Calu3 (cell line): ENCODE measurements around the gene USP13. TPM values are rescaled to one million over a fixed set of nuclear protein-coding genes. Genes with fewer than 3 reads are reported as not detected.

Experiments
- BruUV-seq: library from RNA; stranded (reverse); fragments of 400-500 nt; replicated peaks from 2 replicates; lab custom pipeline; 2021; lab: Mats Ljungman, UMichigan
- CTCF ChIA-PET: fragments of 300-600 bp; sonication (Branson Sonifier 250); formaldehyde crosslinking; loops from one replicate; lab custom pipeline; 2022; ENCODE audit warnings: antibody characterized with exemption; lab: Charles Lee
- DNase-seq: peaks from one replicate; pipeline ENCODE4 v3.0.0; 2022
- H3K27ac Mint-ChIP-seq: one replicate; pipeline ENCODE4 v1.8.0; 2022; ENCODE audit warnings: mixed read lengths; ENCODE audit not compliant: unreplicated experiment
- H3K27me3 Mint-ChIP-seq: one replicate; pipeline ENCODE4 v1.8.0; 2022; ENCODE audit warnings: mixed read lengths; ENCODE audit not compliant: unreplicated experiment
- H3K36me3 Mint-ChIP-seq: one replicate; pipeline ENCODE4 v1.8.0; 2022; ENCODE audit warnings: mild to moderate bottlenecking, moderate library complexity, mixed read lengths; ENCODE audit not compliant: insufficient read depth, unreplicated experiment
- H3K4me1 Mint-ChIP-seq: one replicate; pipeline ENCODE4 v1.8.0; 2022; ENCODE audit warnings: mild to moderate bottlenecking, low read depth, mixed read lengths; ENCODE audit not compliant: unreplicated experiment
- H3K4me3 Mint-ChIP-seq: one replicate; pipeline ENCODE4 v1.8.0; 2022; ENCODE audit warnings: mild to moderate bottlenecking, low read depth, moderate library complexity, mixed read lengths; ENCODE audit not compliant: unreplicated experiment
- H3K9me3 Mint-ChIP-seq: one replicate; pipeline ENCODE4 v1.8.0; 2022; ENCODE audit warnings: low read depth, mixed read lengths; ENCODE audit not compliant: unreplicated experiment
- intact Hi-C: fragments of 100-400 bp; cut with micrococcal nuclease; formaldehyde crosslinking; loops from one replicate; pipeline ENCODE4 v1.10.0; 2022; ENCODE audit not compliant: unreplicated experiment
- total RNA-seq: library from RNA; stranded (reverse); gene quantifications from 2 replicates; pipeline ENCODE4 v1.2.3, GENCODE V29; 2022
- TF ChIP-seq, protein P1 (sequence below): fragments of 200-600 bp; IDR thresholded peaks from one replicate; pipeline ENCODE4 v1.8.0; 2022; ENCODE audit warnings: antibody characterized with exemption; ENCODE audit not compliant: unreplicated experiment

USP13 gene
- total RNA-seq, 1 experiment from 2014 or later, result 29.8 TPM

DNA sequence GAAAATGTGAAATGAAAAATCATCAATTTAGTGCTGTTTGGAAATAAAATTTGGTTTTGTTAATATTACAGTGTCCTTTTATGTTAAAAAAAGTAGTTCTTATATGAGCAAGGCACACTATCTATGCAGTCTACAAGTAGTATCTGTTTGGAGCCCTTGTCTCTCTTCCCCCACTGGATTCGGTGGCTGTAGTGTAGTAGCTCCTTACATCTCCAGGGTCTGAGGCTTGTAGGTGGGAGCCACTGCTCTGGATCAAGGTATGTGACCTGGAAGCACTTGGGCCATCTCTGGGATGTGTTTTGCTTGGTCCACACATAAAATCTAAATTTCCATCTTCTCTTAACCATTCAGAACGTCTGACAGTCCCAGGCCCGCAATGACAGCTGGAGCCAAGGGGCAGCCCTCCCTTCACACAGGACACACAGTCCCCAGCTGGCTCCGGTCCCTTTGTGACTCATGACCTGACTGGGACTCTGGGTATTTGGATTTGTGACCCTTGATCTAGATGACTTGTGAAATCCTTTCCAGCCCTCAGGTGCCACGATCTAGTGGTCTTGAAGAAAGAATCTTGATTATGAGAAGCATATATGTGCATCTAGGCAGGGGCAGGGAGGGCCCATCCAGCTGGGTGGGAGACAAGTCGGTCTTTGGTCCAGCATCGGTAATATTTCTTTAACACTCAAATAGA, 80.0 kb downstream of the USP13 start:
- no peak for DNase-seq
- H3K4me3 Mint-ChIP-seq, result no peak overlapping the region
- H3K36me3 Mint-ChIP-seq, result no peaks in the 10 kb centered on the region
- no peaks in the 10 kb centered on the region for H3K9me3 Mint-ChIP-seq
- peaks cover 35% of the 10 kb centered on the region for H3K4me1 Mint-ChIP-seq
- TF ChIP-seq, protein P1, sequence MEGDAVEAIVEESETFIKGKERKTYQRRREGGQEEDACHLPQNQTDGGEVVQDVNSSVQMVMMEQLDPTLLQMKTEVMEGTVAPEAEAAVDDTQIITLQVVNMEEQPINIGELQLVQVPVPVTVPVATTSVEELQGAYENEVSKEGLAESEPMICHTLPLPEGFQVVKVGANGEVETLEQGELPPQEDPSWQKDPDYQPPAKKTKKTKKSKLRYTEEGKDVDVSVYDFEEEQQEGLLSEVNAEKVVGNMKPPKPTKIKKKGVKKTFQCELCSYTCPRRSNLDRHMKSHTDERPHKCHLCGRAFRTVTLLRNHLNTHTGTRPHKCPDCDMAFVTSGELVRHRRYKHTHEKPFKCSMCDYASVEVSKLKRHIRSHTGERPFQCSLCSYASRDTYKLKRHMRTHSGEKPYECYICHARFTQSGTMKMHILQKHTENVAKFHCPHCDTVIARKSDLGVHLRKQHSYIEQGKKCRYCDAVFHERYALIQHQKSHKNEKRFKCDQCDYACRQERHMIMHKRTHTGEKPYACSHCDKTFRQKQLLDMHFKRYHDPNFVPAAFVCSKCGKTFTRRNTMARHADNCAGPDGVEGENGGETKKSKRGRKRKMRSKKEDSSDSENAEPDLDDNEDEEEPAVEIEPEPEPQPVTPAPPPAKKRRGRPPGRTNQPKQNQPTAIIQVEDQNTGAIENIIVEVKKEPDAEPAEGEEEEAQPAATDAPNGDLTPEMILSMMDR, result no peak
- BruUV-seq, result no TSS peak
- CTCF ChIA-PET, result interaction anchor here (1.0 kb wide), 1 partner anchor 60 kb away, joined by 3 read pairs; no protein-coding TSS in a partner anchor
- no peaks in the 10 kb centered on the region for H3K27me3 Mint-ChIP-seq
- no peak overlapping the region for H3K27ac Mint-ChIP-seq
- intact Hi-C loops, result no loop called here

DNA sequence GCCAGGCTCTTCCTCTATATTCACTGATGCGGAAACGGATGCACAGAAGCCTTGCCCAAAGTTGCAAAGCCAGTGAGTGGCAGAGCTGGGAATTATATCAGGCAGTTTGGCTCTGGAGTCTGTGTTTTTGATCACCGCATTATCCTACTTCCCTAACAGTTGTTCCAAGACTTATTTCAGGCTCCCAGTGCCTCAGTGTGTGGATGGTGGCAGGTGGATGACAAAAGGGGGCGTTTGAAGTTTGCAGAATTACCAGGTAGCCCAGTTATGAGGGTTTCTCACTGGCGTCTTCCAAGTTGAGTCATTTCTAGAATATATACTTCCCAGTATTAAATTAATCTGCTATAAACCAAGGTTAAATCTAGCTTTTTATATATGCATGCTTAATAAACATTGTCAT, 81.0 kb downstream of the USP13 start:
- H3K9me3 Mint-ChIP-seq, result no peaks in the 10 kb centered on the region
- no peaks in the 10 kb centered on the region for H3K27me3 Mint-ChIP-seq
- no peaks in the 10 kb centered on the region for H3K36me3 Mint-ChIP-seq
- peaks cover 35% of the 10 kb centered on the region for H3K4me1 Mint-ChIP-seq
- H3K27ac Mint-ChIP-seq, result no peak overlapping the region
- no peak for DNase-seq
- CTCF ChIA-PET, result no interaction called here
- intact Hi-C loops, result no loop called here
- BruUV-seq, result no TSS peak
- TF ChIP-seq, protein P1, result no peak
- H3K4me3 Mint-ChIP-seq, result no peak overlapping the region

DNA sequence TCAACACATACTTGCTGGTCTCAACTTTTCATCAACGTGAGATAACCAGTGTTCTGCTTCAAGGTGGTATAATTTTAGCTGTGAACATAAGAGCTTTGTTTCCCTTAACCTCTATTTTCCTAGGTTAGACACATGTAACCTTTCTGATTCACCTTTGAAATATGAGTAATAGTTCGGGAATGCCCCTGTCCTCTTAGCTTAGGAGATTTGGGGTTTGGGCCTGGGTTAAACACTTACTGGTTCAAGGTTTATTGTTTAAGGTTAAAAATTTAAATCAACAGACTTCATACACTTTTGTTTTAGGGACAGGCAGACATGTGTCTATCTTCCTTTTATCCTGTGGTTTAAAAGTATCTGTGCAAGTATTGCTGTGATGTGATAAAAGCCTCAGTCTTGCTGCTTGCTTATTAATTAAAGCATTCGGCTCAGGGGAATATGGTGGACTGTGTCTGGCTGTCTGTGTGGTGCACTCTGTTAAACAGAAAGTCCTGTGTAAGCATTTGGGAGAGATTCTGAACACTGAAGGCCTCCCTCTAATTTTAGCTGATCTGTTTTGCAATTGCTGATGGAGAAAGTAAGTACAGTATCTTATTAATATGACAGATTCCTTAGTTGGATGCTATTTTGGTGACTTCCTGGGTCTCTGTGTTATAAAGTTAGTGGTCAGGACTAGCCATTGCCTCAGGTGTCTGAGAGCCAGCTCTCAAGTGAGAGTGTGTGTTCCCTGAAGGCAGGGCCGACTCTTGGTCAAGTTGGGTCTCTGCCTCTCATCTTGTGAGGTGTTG, 81.8 kb downstream of the USP13 start:
- CTCF ChIA-PET, result no interaction called here
- no peaks in the 10 kb centered on the region for H3K27me3 Mint-ChIP-seq

DNA sequence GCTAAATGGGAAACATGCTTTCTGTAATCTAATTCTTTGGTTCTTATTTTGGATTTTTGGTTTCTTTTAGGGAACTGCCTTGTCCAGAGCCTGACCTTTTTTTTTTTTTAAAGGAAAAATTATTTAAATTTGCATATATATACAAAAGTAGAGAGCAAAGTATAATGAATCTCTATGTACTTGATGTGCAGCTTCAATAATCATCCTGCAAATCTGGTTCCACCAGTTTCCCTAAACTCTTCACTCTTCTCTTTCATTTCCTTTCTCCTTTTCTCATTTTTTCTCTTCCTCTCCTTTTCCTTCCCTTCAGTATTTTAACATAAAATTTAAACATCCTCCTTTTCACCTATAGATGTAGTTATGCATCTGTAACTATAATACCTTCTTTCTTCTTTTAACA, 82.5 kb downstream of the USP13 start:
- intact Hi-C loops, result no loop called here
- TF ChIP-seq, protein P1, result no peak
- CTCF ChIA-PET, result interaction anchor here (0.9 kb wide), 1 partner anchor 91 kb away, joined by 5 read pairs; no protein-coding TSS in a partner anchor
- BruUV-seq, result no TSS peak
- no peak overlapping the region for H3K27ac Mint-ChIP-seq
- H3K4me1 Mint-ChIP-seq, result peaks cover 35% of the 10 kb centered on the region
- DNase-seq, result no peak
- no peak overlapping the region for H3K4me3 Mint-ChIP-seq
- no peaks in the 10 kb centered on the region for H3K9me3 Mint-ChIP-seq
- H3K27me3 Mint-ChIP-seq, result no peaks in the 10 kb centered on the region
- no peaks in the 10 kb centered on the region for H3K36me3 Mint-ChIP-seq

More for the DNA sequence above, 81.8 kb downstream of the USP13 start:
- Mint-ChIP-seq H3K36me3 (no peaks in the 10 kb centered on the region), H3K4me3 (no peak overlapping the region), H3K27ac (no peak overlapping the region), H3K9me3 (no peaks in the 10 kb centered on the region), H3K4me1 (peaks cover 35% of the 10 kb centered on the region)
- no peak for DNase-seq
- TF ChIP-seq, protein P1, result no peak
- BruUV-seq, result no TSS peak
- intact Hi-C loops, result no loop called here
